Retinal pigment epithelial cell (primary cell): Measurements from ENCODE around the gene CRX.

Experiments
- DNase-seq: peaks from one replicate; pipeline ENCODE4 v3.0.0-alpha.2; 2010; ENCODE audit warnings: low read depth
- H3K4me3 ChIP-seq: 2 replicates; pipeline ENCODE4 v1.5.1; 2011; ENCODE audit warnings: mild to moderate bottlenecking, low read length, control low read depth, moderate library complexity
- TF ChIP-seq, protein P1 (sequence below): conservative IDR thresholded peaks from 2 replicates; pipeline ENCODE4 v1.5.1; 2011; ENCODE audit warnings: low read depth, low read length, control low read depth, inconsistent platforms

Gene CRX

DNA sequence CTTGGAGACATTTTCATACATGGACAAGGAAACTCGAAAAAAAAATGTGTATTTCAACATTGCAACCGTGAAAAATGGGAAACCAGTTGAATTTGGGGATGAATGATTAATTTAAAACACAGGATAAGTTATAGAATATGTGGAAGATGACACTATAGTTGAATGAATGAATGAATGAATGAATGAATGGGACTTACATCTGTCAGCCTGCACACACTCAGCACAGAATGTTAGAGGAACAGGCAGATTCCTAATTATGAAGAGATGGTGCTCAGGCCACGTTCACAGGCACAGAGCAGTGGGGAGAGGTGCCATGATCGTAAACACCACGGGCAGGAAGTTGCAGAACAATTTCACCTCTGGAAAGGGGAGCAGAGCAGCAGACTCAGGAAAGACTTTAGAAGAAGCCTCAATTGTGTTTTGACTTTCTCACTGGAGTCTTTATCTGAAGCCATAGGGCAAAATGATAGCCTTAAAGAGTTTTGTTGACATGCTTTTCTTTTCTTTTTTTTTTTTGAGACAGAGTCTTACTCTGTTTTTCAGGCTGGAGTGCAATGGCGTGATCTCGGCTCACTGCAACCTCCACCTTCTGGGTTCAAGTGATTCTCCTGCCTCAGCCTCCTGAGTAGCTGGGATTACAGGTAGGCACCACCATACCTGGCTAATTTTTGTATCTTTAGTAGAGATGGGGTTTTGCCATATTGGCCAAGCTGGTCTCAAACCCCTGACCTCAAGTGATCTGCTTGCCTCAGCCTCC lies 69.3 kb downstream of the CRX start:
- H3K4me3 ChIP-seq = no peak overlapping the region
- TF ChIP-seq, protein P1, sequence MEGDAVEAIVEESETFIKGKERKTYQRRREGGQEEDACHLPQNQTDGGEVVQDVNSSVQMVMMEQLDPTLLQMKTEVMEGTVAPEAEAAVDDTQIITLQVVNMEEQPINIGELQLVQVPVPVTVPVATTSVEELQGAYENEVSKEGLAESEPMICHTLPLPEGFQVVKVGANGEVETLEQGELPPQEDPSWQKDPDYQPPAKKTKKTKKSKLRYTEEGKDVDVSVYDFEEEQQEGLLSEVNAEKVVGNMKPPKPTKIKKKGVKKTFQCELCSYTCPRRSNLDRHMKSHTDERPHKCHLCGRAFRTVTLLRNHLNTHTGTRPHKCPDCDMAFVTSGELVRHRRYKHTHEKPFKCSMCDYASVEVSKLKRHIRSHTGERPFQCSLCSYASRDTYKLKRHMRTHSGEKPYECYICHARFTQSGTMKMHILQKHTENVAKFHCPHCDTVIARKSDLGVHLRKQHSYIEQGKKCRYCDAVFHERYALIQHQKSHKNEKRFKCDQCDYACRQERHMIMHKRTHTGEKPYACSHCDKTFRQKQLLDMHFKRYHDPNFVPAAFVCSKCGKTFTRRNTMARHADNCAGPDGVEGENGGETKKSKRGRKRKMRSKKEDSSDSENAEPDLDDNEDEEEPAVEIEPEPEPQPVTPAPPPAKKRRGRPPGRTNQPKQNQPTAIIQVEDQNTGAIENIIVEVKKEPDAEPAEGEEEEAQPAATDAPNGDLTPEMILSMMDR = no peak
- no peak for DNase-seq

DNA sequence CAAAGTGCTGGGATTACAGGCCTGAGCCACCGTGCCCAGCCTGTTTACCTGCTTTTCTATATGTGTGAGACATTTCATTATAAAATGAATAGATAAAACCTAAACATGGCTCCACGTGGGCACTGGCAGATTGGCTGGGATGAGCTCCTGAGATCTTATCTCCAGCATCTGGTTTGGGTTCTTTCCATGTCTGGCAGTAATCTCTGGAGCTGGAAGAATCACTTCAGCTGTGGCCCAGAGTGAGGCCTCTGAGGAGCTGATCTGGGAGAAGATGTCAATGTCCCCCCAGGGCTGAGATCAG lies 69.8 kb downstream of the CRX start:
- no peak overlapping the region for H3K4me3 ChIP-seq
- TF ChIP-seq, protein P1 = no peak
- no peak for DNase-seq

DNA sequence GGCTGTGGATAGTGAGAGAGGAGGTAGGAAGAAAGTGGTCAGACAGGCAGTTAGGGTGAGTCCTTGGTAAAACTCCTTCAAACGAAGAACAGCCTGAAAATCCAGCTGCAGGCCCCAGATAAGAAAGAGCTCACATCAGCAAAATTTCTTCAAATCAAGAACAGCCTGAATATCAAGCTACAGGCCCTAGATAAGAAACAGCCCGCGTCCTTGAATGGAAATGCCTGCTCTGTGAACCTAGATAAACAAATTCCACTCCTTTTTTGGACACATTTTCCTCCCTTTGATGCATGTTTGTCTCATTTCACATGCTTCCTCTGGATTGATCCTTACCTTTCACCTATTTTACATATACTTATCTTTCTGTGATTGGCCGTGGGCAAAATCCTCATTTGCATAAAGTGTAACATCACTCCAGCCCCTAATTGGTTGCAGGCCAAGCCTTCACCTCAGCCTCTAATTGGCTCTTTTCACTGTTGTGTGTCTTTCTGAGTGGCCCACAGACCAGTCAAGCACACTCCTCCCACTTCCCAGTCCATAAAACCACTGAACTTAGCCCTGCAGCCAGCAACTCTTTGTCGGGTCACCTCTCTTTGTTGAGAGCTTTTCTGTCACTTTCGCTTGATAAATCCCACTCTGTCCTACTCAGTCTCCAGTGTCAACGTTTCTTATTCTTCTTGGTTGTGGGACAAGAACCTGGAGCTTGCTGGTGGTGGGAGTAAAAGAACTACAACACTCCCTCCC lies 70.4 kb downstream of the CRX start:
- TF ChIP-seq, protein P1 = no peak
- no peak overlapping the region for H3K4me3 ChIP-seq
- DNase-seq = no peak
